GM19099 (cell line): Measurements from ENCODE around the gene SH3BGRL2.

Experiments used
- POLR2A ChIP-seq: IDR thresholded peaks from 3 replicates; pipeline ENCODE4 v1.6.1; 2011; ENCODE audit warnings: low read depth; ENCODE audit not compliant: insufficient read length; ENCODE audit errors: extremely low read depth

SH3BGRL2 gene

DNA sequence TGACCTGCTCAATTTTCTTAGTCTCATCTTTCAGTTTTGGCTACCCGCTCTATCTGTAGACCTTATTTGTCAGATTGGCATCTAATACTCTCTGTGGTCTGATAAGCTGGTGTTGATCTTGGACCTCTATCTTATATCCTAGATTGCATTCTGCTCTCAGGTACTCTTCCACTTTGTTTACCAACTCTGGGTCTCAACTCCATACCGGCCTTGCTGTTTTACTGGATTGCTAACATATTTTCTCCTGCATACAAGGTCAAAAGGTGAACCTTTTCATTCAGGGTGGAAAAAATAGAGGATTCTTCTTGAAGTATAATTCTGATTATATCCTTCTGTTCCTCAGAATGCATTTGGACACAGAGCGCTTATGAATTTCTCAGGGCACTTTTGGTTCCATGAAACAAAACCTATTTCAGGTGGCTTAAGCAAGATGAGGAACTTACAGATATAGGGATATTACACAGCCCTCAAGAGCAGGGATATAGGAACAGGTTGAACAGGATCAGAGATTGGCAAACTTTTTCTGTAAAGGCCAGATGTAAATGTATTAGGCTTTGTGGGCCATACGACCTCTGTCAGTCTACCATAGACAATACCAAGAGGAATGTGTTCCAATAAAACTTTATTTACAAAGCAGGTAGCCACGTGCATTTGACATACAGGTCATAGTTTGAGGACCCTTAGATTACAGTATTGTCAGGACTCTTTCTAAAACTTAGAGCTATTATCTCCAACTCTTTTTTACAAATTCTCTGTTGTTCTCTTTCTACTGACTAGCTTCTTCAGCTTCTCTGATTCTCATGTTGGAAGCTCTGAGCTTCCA lies 2.5 kb upstream of the SH3BGRL2 start:
- TF ChIP-seq POLR2A, result no peak

DNA sequence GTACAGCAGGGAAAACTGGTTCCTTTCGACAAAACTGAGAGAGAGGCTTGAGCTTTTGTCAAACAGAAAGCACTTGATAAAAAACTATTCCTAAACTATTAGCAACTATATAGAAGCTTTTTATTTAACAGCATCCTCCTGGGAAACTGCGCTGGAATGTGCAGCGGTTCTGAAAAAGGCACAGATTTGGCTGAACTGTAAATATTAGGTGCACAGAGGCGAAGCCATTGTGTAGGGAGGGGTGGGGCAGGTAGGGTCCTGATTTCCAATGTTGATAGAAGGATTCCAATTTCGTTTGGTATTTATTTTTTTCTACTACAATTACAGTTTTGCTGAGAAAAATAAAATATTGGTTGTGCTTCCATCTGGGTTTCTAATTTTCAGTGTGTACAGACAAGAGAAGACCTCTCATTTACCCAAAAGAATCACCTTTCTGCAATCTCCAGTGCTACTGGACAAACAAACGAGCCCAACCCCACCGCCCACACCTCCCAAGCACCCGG lies 698 bp upstream of the SH3BGRL2 start:
- TF ChIP-seq POLR2A, result no peak

DNA sequence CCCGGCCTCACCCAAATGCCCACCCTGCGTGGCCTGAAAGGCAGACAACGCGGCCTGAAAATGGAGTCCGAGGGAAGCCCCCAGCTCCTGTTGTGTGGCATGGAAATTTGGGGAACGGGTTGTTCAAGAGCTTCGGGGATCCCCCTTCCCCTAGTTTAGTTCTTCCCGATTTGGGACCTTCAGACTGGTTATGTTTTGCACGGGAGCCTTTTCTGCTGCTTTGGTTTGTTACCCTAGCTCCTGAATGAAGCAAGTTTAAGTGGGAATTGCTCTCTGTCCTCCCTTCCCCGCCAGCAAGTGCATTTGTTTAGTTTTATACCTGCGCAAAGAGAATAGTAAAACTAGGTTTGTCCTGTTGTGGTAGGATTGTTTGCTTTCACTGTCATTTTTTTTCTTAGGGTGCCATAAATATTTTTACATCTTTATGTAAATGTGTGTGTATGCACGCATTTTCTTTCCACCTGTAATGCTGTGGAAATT lies 604 bp downstream of the SH3BGRL2 start:
- no peak for TF ChIP-seq POLR2A

DNA sequence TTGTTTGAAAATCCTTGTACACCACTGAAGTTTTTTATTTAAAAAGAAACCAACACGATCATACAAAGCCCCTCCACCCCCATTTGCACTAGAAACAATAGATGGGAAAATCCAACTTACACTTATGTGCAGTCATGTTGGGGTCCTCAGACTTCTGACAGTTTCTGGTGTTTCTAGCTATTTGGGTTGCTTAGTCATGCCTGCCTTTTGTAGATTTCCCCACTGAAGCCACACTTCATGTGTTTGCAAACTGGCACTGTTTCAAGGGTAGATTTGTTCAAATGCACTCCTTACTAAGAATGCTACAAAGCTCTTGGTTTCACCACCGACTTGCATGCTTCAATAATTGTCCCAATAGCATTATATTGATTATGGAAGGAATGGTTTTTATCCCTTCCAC lies 1.5 kb downstream of the SH3BGRL2 start:
- no peak for TF ChIP-seq POLR2A

DNA sequence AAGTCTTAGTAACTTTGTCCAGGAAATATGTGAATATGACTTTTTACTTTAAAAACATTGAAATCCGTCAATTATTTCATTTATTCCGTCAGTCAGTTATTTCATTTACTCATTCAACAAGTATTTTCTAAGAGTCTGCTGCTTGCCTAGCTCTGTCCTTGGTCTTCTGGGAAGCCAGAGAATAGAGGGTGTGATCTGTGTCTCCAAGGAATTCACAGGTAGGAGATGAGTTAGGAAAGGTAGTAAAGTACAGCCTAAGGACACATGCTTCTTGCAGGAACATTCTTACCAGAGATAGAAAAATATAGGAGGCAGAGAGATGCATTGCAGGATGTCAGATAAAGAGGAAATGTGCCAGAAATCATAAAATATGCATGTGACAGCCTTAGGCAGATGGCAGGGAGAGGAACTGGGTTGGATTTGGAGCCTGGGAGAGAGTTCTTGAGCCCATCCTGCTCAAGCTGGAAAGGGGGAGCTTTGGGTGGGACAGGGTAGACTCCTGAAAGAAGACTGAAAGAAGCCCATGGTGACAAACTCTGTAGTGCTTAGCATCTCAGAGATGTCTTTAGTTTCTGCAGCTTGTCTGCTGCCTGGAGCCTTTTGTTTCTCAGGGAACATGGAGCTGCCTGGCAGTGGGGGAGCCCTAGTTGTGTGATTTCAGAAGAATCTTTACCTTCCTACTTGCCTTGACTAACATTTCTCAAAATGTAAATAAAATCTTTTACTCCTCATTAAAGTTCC lies 3.5 kb downstream of the SH3BGRL2 start:
- no peak for TF ChIP-seq POLR2A

DNA sequence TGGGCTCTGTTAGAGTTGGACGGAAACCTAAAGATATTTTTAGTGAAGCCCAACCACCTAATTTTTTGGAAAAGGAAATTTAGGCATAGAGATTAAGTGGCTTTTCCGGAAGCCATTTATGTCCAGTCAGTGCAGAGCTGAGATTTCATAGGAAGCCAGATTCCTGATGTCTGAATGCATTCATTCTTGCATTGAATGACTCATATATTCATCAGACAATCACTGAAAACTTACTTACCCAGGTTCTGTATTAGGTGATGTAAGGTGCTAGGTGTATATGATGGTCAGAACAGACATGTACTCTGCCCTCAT lies 4.1 kb downstream of the SH3BGRL2 start:
- no peak for TF ChIP-seq POLR2A

DNA sequence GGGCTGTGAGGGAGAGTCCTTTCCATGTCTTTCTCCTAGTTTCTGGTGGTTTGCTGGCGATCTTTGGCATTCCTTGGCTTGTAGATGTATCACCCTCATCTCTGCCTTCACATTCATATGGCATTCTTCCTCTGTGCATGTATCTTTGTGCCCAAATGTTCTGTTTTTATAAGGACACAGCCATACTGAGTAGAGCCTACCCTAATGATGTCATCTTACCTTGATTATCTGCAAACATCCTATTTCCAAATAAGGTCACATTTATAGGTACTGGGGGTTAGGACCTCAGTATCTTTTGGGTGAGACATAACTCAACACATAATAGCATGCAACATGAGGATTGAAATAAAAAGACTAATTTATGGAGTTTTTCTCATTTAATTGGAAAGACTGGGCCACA lies 5.5 kb downstream of the SH3BGRL2 start:
- TF ChIP-seq POLR2A, result no peak

DNA sequence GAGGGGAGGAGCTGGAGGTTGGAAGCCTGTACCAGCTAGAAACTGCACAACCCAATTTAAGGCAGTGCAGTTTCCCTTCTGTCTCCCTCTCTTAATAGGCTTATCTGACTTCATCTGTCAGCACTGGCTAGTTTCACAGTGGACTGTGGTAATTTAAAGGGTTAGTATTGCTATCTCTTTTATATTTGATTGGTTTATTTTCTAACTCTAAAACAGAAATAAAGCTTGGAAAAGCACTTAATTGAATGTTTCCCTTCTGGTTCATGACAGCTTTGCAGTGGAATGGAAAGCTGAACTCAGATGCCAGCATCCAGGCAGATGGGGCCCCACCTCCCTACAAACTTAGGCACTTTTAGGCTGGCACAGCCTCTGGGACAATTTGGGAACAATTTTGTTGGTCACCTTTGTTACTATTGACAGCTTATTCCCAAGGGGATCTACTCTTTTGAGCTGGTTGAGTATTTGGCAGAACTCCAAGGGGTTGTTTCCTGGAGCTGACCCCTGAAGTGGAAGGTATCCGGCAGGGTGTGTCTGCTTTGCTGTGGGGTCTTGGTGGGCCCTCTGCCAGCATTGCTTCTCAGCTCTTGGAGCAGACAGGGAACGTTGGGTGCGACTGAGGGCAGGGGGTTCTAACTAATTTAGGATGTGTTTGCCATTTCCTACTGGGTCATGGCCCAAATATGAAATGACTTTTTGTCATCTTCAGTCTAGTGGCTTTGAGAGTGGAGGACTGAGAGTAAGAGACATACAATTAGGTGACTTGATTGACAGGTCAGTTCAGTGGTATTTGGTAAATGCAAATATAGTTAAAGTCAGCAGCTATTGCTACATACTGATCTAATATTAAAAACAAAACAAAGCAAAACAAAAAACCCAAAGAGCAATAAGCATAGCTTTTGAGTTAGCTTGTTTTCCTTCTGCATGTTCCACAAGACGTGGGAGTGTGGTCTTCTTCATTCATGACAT lies 9.3 kb downstream of the SH3BGRL2 start:
- TF ChIP-seq POLR2A, result no peak

DNA sequence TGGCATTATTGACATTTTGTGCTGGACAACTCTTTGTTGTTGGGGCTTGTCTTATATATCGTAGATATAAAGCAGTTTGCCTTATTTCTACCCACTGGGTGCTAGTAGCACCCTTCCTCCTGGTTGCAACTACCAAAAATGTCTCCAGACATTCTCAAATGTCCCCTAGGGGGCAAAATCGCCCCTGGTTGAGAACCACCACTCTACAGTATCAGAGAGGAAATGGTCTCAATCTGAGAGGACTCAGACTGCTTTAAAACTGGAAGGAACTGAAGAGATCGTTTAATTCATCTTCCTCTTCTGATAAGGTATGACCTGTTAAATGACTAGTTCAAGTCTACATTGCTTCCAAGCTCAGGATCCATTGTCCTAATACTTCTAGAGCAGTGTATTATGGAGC lies 14.9 kb downstream of the SH3BGRL2 start:
- no peak for TF ChIP-seq POLR2A

DNA sequence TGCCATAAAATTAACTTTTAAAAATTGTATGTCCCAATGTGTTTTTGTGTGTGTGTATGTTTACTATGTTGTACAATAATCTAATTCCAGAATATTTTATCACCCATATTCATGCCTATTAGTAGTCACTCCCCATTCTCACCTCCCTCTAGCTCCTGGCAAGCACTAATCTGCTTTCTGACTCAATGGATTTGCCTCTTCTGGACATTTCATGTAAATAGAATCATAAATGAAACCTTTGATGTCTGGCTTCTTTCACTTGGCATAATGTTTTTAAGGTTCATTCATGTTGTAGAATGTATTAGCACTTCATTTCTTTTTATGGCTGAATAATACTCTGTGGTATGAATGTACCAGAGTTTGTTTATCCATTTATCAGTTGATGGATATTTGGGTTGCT lies 15.4 kb downstream of the SH3BGRL2 start:
- TF ChIP-seq POLR2A, result no peak

DNA sequence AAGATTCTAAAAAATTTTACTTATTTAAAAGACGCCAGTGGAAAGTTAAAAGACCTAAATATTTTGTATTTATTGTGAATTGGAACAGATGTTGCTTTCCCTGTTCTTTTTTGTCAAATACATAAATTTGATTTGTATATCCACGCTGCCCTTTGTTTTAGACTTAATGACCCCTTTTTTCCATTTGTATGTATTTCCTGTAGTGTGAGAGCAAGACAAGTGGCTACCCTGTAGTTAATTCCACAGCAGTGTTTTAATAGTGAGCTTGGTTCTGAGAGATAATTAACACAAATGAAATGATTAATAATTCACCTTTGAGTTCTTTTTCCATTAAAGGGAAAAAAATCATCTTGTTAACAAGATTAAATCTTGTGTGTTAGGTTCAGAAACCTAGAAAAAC lies 16.6 kb downstream of the SH3BGRL2 start:
- no peak for TF ChIP-seq POLR2A

DNA sequence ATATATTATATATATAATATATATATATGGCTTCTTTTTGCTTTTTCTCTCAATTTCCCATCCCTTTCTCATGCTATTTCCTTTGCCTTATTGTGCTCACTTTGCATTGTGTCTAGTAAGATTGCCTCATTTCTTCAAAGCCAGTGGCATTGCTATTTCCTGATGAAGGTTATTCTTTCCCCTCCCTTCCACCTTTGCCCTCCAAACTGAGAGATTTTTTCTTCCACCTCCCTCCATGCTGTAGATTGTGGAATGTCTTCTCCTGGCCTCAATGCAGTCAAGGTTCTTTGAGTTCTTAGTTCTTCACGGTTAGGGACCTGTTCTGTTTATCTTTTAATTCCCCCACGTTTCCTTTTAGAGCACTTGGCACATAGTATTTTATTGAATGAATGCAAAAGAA lies 17.2 kb downstream of the SH3BGRL2 start:
- TF ChIP-seq POLR2A, result no peak

DNA sequence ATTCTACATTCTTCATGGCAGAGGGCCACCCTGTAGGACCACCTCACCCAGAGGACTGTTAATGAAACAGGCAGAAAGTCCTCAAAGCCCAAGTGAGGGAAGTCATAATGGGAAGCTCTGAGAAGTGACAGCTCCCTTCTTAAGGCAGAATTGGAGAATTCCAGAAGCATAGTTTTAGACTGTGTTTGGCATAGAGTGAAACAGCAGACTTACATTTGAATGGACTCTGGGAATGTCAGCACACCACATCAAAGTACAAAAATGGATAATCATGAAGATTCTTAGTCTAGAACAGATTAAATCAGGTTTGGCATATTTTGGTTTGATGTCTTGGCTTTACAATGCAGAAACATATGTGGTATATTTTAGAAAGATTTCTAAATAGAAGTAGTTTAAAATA lies 17.9 kb downstream of the SH3BGRL2 start:
- no peak for TF ChIP-seq POLR2A

DNA sequence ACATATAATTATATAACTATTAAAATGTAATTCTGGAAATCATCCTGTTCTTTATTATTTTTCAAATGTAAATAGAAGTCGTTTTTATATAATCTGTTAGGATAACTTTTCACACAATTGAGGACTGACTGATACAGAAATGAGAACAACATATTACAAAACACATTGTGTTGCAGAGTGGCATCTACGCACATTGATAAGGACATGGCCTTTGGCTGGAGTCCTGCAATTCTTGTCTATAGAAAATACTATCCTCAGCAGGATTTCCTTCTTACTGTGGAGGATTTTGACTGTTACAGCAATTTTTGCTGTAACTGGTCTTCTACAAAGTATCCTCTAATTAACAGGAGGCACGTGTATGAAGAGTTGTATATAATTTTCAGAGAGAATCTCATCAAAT lies 19.8 kb downstream of the SH3BGRL2 start:
- TF ChIP-seq POLR2A, result no peak

DNA sequence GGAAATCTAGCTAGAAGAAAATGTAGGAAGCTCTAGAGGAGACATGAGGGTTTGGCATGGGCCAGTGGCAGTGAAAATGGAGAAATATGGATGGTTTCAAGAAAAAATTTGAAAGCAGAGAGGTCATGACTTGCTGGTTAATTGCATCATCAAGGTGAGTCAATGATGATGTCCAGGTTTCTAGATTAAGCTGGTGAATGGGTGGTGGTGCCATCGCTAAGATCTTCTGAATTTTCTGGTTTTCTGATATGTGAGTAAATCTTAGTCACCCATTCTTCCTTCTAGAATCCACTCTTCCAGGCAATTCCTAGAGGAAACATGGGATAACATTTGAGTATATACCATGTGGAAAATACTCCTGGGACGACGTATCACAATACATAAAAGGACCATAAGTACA lies 25.0 kb downstream of the SH3BGRL2 start:
- no peak for TF ChIP-seq POLR2A
